Gastrocnemius medialis (tissue), 4 donors: ENCODE results near the gene ASTN1. TPM values are rescaled to one million over a fixed set of nuclear protein-coding genes. Genes with fewer than 3 reads are reported as not detected.

Experiments used
- ATAC-seq, 2 donors: fragments of 150-250 bp; one replicate each; pipeline ENCODE4 v1.9.1; 2016
- DNase-seq, 2 donors: peaks; one replicate each; pipeline ENCODE4 v3.0.0-alpha.2; 2019
- H3K27ac ChIP-seq, 4 donors: fragments of 200-600 bp; sonication (generic); 1 replicate in 1 of 4; 2 replicates in 3 of 4; pipeline ENCODE4 v1.5.1; 2016 to 2018; ENCODE audit warnings: mild to moderate bottlenecking in 2 of 4, moderate library complexity in 1 of 4
- H3K27me3 ChIP-seq, 3 donors: fragments of 200-600 bp; sonication (generic) in 2 of 3; 1 replicate in 1 of 3; 2 replicates in 2 of 3; pipeline versions ENCODE4 v1.5.1 to v1.6.0; 2016 to 2019; ENCODE audit warnings: mild to moderate bottlenecking in 1 of 3, moderate library complexity in 1 of 3
- H3K36me3 ChIP-seq, 2 donors: fragments of 200-600 bp; sonication (generic) in 1 of 2; one replicate each; pipeline ENCODE4 v1.5.1; 2017 to 2018
- H3K4me1 ChIP-seq, 2 donors: fragments of 200-600 bp; sonication (generic) in 1 of 2; one replicate each; pipeline ENCODE4 v1.5.1; 2016 to 2017; ENCODE audit warnings: mild to moderate bottlenecking in 2 of 2
- H3K4me3 ChIP-seq, 4 donors: fragments of 200-600 bp; sonication (generic) in 3 of 4; 1 replicate in 1 of 4; 2 replicates in 3 of 4; pipeline ENCODE4 v1.5.1; 2016 to 2019; ENCODE audit warnings: mild to moderate bottlenecking in 2 of 4
- H3K9me3 ChIP-seq, 3 donors: fragments of 200-600 bp; sonication (generic) in 2 of 3; 1 replicate in 1 of 3; 2 replicates in 2 of 3; pipeline ENCODE4 v1.5.1; 2016 to 2019
- POLR2A ChIP-seq, 2 donors: fragments of 450-650 bp; IDR thresholded peaks; one replicate each; pipeline ENCODE4 v1.6.1; 2017; ENCODE audit warnings: antibody characterized with exemption in 2 of 2, mild to moderate bottlenecking in 2 of 2, moderate library complexity in 2 of 2
- in situ Hi-C, 4 donors: fragments of 200-750 bp; cut with MboI; loops; one replicate each; pipeline versions ENCODE4 v1.15.0 to v1.8.0; 2017; ENCODE audit warnings: low sequenced_read_pairs in 4 of 4
- intact Hi-C: fragments of 100-400 bp; cut with DNase I; formaldehyde crosslinking; loops from one replicate; pipeline ENCODE4 v1.15.1; 2023; ENCODE audit warnings: low total_unique reads
- total RNA-seq, 4 donors: library from RNA; depleted of rRNA; stranded (reverse); fragments of >200 nt; gene quantifications; one replicate each; pipeline versions ENCODE4 v1.1.0 to v1.2.3, GENCODE V29; 2016
- TF ChIP-seq, protein P1 (sequence below), 5 experiments: fragments of 450-650 bp in 3 of 5; fragments of 200-600 bp in 2 of 5; sonication (generic) in 2 of 5; IDR thresholded peaks in 4 of 5; conservative IDR thresholded peaks in 1 of 5; 1 replicate in 4 of 5; 2 replicates in 1 of 5; pipeline ENCODE4 v1.5.1; 2016 to 2019; ENCODE audit warnings: antibody characterized with exemption in 5 of 5, mild to moderate bottlenecking in 3 of 5, moderate library complexity in 3 of 5

The ASTN1 gene
- total RNA-seq, 4 donors from 2014 or later: 0.09 to 0.10 TPM; not detected in 2

DNA sequence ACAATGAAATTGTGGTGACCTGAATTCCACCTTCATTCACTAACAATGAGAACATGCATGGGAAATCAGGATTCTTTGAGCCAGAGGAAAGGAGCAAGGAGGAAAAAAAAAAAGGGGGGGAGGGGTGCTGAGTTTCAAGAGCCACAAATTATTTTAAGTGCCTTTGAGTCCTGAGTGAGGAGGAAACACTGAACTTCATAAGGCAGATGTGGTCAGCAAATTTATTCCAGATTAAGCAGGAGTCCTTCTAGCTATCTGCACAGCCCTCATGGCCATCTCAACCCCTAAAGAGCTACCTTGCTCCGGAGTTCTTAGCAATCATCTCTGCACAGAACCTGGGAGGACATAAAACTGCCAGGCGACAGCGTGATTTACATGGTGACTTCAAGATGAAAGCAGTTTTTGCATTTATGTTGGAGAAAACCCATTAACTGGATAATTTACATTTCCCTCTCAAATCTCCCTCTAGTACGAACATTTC, 21.7 kb downstream of the ASTN1 start:
- Histone ChIP-seq H3K4me1 (no peaks in the 10 kb centered on the region), H3K4me3 (no peak overlapping the region), H3K27me3 (no peaks in the 10 kb centered on the region), H3K9me3 (no peaks in the 10 kb centered on the region), H3K36me3 (no peaks in the 10 kb centered on the region), H3K27ac (no peak overlapping the region)
- in situ Hi-C loops: no loop called here
- ATAC-seq (no peak), DNase-seq (no peak)
- intact Hi-C loops: no loop called here
- TF ChIP-seq POLR2A (IDR thresholded peaks at IDR 0.05): no peak
- TF ChIP-seq, protein P1, sequence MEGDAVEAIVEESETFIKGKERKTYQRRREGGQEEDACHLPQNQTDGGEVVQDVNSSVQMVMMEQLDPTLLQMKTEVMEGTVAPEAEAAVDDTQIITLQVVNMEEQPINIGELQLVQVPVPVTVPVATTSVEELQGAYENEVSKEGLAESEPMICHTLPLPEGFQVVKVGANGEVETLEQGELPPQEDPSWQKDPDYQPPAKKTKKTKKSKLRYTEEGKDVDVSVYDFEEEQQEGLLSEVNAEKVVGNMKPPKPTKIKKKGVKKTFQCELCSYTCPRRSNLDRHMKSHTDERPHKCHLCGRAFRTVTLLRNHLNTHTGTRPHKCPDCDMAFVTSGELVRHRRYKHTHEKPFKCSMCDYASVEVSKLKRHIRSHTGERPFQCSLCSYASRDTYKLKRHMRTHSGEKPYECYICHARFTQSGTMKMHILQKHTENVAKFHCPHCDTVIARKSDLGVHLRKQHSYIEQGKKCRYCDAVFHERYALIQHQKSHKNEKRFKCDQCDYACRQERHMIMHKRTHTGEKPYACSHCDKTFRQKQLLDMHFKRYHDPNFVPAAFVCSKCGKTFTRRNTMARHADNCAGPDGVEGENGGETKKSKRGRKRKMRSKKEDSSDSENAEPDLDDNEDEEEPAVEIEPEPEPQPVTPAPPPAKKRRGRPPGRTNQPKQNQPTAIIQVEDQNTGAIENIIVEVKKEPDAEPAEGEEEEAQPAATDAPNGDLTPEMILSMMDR (IDR thresholded peaks at IDR 0.05 in 4 of 5, conservative IDR thresholded peaks at IDR 0.05 in 1 of 5): no peak

DNA sequence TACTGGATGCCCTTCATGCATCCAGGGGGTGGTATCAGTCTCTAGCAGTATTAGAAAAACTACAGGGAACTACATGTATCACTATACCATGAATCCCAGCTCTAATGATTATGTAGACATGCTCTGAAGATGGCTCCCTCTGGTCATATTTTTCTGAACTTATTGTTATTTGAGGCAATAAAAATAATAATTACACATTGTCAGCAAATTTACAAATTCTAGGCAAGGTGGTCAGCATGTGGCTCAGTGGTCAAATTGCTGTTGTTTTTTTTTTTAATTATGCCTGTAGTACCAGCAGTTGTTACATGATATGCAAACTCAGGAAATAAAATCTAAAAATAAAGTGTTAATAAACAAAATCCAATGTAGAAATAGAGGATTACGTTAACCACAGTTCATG, 22.5 kb downstream of the ASTN1 start:
- H3K36me3 ChIP-seq: no peaks in the 10 kb centered on the region
- no peaks in the 10 kb centered on the region for H3K4me1 ChIP-seq
- DNase-seq (no peak), ATAC-seq (no peak)
- in situ Hi-C loops: no loop called here
- no peaks in the 10 kb centered on the region for H3K9me3 ChIP-seq
- H3K27me3 ChIP-seq: no peaks in the 10 kb centered on the region
- no peak overlapping the region for H3K27ac ChIP-seq
- intact Hi-C loops: no loop called here
- no peak overlapping the region for H3K4me3 ChIP-seq
- TF ChIP-seq, protein P1 (IDR thresholded peaks at IDR 0.05 in 4 of 5, conservative IDR thresholded peaks at IDR 0.05 in 1 of 5): no peak
- no peak for TF ChIP-seq POLR2A (IDR thresholded peaks at IDR 0.05)

DNA sequence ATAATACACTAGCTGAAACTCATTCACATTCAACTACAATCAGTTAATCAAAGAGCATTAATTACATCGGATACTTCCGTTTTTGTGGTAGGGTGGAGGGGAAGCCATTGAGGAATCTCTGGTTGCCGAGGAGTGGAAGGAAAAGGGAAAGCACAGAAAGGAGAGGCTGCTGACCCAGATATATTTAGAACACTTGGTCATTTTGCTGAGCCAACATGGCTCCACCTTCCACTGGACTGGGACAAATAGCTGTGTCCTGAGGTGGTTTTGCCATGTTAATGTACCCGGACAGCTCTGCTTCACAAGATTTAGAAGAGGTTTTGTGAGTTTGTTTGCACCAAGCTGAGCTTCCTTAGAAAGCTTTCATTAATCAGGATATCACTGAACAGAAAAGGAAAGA, 26.2 kb downstream of the ASTN1 start:
- in situ Hi-C loops (no loop called here), intact Hi-C loops (no loop called here)
- TF ChIP-seq, protein P1 (IDR thresholded peaks at IDR 0.05 in 4 of 5, conservative IDR thresholded peaks at IDR 0.05 in 1 of 5): no peak
- no peak for TF ChIP-seq POLR2A (IDR thresholded peaks at IDR 0.05)
- no peaks in the 10 kb centered on the region for H3K27me3 ChIP-seq
- H3K27ac ChIP-seq: no peak overlapping the region
- H3K36me3 ChIP-seq: no peaks in the 10 kb centered on the region
- H3K9me3 ChIP-seq: no peaks in the 10 kb centered on the region
- ATAC-seq (no peak), DNase-seq (no peak)
- H3K4me3 ChIP-seq: no peak overlapping the region
- no peaks in the 10 kb centered on the region for H3K4me1 ChIP-seq

DNA sequence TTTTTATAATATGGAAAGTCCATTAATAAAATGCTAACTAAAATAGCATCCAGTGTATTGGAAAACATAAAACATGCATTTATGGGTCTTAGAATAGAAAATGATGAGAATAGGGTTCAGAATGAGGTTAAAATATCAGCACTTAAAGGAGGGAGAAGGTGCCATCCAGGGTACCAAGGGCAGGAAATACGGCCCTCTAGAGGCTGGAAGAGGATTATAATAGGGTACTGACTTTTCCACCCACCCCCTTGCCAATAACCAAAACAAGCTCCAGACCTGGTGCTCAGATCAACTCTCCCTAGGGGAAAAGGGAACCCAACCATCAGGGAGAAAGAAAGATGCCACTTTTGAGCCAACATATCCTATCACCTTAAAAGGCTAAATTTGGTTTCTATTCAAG, 26.7 kb downstream of the ASTN1 start:
- Histone ChIP-seq H3K27ac (no peak overlapping the region), H3K4me3 (no peak overlapping the region), H3K9me3 (no peaks in the 10 kb centered on the region), H3K27me3 (no peaks in the 10 kb centered on the region), H3K36me3 (no peaks in the 10 kb centered on the region), H3K4me1 (no peaks in the 10 kb centered on the region)
- intact Hi-C loops: no loop called here
- no peak for DNase-seq
- TF ChIP-seq POLR2A (IDR thresholded peaks at IDR 0.05): no peak
- in situ Hi-C loops: no loop called here
- no peak for ATAC-seq

DNA sequence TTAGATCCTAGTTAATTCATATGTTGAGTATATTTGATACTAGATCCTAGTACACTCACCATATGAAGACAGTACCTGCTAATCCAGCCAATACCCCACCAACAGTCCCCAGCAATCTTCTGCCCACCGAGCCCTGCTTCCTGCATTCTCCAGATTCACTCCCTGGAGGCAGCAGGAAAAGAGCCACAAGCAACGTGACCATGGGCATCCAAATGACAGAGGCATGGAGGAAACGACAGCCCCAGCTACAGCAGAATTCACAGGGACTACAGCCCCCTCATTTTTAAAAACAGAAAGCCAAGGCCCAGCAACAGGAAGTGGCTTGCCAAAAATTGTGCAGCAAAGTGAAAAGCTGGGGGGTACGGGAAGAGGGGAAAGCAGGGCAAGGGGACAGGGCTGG, 29.3 kb downstream of the ASTN1 start:
- H3K9me3 ChIP-seq: no peaks in the 10 kb centered on the region
- no peak overlapping the region for H3K27ac ChIP-seq
- H3K4me3 ChIP-seq: no peak overlapping the region
- H3K27me3 ChIP-seq: no peaks in the 10 kb centered on the region
- no peak for ATAC-seq
- TF ChIP-seq POLR2A (IDR thresholded peaks at IDR 0.05): no peak
- TF ChIP-seq, protein P1 (IDR thresholded peaks at IDR 0.05 in 4 of 5, conservative IDR thresholded peaks at IDR 0.05 in 1 of 5): no peak
- in situ Hi-C loops: no loop called here
- no peak for DNase-seq
- intact Hi-C loops: no loop called here
- H3K36me3 ChIP-seq: no peaks in the 10 kb centered on the region
- H3K4me1 ChIP-seq: no peaks in the 10 kb centered on the region
